Measurements from ENCODE around the gene MTTP.

- no peak for TF ChIP-seq CTCF (IDR thresholded peaks at IDR 0.05; ENCODE audit: low read depth, low read length)
- no peak for TF ChIP-seq MAX (IDR thresholded peaks at IDR 0.05; ENCODE audit: low read depth, low read length)
- TF ChIP-seq POLR2A (IDR thresholded peaks at IDR 0.05; ENCODE audit: extremely low read depth, insufficient read length) = no peak
- no peak for TF ChIP-seq MYC (IDR thresholded peaks at IDR 0.05; ENCODE audit: low read depth, low read length)
Measured at GRCh38 chr4:99628040-99628439, 53.4 kb downstream of the MTTP start.
